Endothelial cell (in vitro differentiated cells): Measurements from ENCODE around the gene HOXA3. TPM values are rescaled to one million over a fixed set of nuclear protein-coding genes. Genes with fewer than 3 reads are reported as not detected.

ENCODE experiments used
- DNase-seq: peaks from one replicate; pipeline ENCODE4 v3.0.0; 2021; ENCODE audit warnings: low spot score
- H3K27ac Mint-ChIP-seq: one replicate; pipeline ENCODE4 v1.8.0; 2021; ENCODE audit warnings: mixed read lengths, inconsistent platforms; ENCODE audit not compliant: unreplicated experiment
- H3K27me3 Mint-ChIP-seq: one replicate; pipeline ENCODE4 v1.8.0; 2021; ENCODE audit warnings: mild to moderate bottlenecking, moderate library complexity, mixed read lengths, inconsistent platforms; ENCODE audit not compliant: unreplicated experiment
- H3K36me3 Mint-ChIP-seq: one replicate; pipeline ENCODE4 v1.8.0; 2021; ENCODE audit warnings: mild to moderate bottlenecking, low read depth, mixed read lengths, inconsistent platforms; ENCODE audit not compliant: unreplicated experiment
- H3K4me1 Mint-ChIP-seq: one replicate; pipeline ENCODE4 v1.8.0; 2021; ENCODE audit warnings: mild to moderate bottlenecking, mixed read lengths, inconsistent platforms; ENCODE audit not compliant: unreplicated experiment
- H3K4me3 Mint-ChIP-seq: one replicate; pipeline ENCODE4 v1.8.0; 2021; ENCODE audit warnings: mild to moderate bottlenecking, mixed read lengths, inconsistent platforms; ENCODE audit not compliant: unreplicated experiment
- H3K9me3 Mint-ChIP-seq: one replicate; pipeline ENCODE4 v1.8.0; 2021; ENCODE audit warnings: mixed read lengths, inconsistent platforms; ENCODE audit not compliant: unreplicated experiment
- CTCF ChIP-seq: fragments of 200-600 bp; sonication (generic); IDR thresholded peaks from one replicate; pipeline ENCODE4 v1.5.0; 2021; ENCODE audit warnings: antibody characterized with exemption; ENCODE audit not compliant: unreplicated experiment
- total RNA-seq: library from RNA; stranded (reverse); fragmentation: NEBNext Ultra II Directional; extraction: Animal tissue kit (Norgen Biotek cat#: 25700); gene quantifications from one replicate; pipeline ENCODE4 v1.2.1, GENCODE V29; 2021; ENCODE audit not compliant: unreplicated experiment

The HOXA3 gene
- total RNA-seq, 1 donor from 2014 or later: 0.13 TPM

- Mint-ChIP-seq H3K27ac (no peak within 1 kb of the TSS), H3K4me1 (peaks cover 43% of the 10 kb centered on the region), H3K36me3 (peaks cover 2% of the 10 kb centered on the region), H3K4me3 (peak within 1 kb of the TSS; percentile 79), H3K27me3 (peaks cover 45% of the 10 kb centered on the region), H3K9me3 (no peaks in the 10 kb centered on the region)
- no peak for DNase-seq
- no peak for TF ChIP-seq CTCF
These were observed 32.9 kb upstream of the HOXA3 start, which contains the start of gene HOXA11 for GRCh38 chr7:27185013-27185853. Gene HOXA11, minus strand, starts transcription at chr7:27185232. Its CDS starts 88 bp downstream, at chr7:27185144.

- Mint-ChIP-seq H3K27ac (no peak overlapping the region), H3K36me3 (no peaks in the 10 kb centered on the region), H3K4me3 (peak overlapping the region; percentile 79), H3K9me3 (no peaks in the 10 kb centered on the region), H3K4me1 (peaks cover 39% of the 10 kb centered on the region), H3K27me3 (peaks cover 44% of the 10 kb centered on the region)
- no peak for DNase-seq
- no peak for TF ChIP-seq CTCF
These were observed 32.1 kb upstream of the HOXA3 start for GRCh38 chr7:27184337-27185012.

- TF ChIP-seq CTCF: no peak
- Mint-ChIP-seq H3K9me3 (no peaks in the 10 kb centered on the region), H3K27ac (no peak overlapping the region), H3K4me1 (peaks cover 41% of the 10 kb centered on the region), H3K36me3 (no peaks in the 10 kb centered on the region), H3K27me3 (peaks cover 48% of the 10 kb centered on the region), H3K4me3 (peak overlapping the region; percentile 37)
- DNase-seq: no peak
These were observed 31.4 kb upstream of the HOXA3 start for GRCh38 chr7:27183682-27184336.

GRCh38 chr7:27182861-27183681 is 30.7 kb upstream of the HOXA3 start:
- H3K9me3 Mint-ChIP-seq: no peaks in the 10 kb centered on the region
- peaks cover 46% of the 10 kb centered on the region for H3K27me3 Mint-ChIP-seq
- no peak for TF ChIP-seq CTCF
- DNase-seq: no peak
- no peak overlapping the region for H3K27ac Mint-ChIP-seq
- H3K36me3 Mint-ChIP-seq: no peaks in the 10 kb centered on the region
- peaks cover 35% of the 10 kb centered on the region for H3K4me1 Mint-ChIP-seq
- H3K4me3 Mint-ChIP-seq: no peak overlapping the region
